Esophagus squamous epithelium (tissue), 4 donors: Measurements from ENCODE around the gene GTPBP8.

ENCODE experiments used
- POLR2A ChIP-seq, 4 donors: fragments of 450-650 bp; IDR thresholded peaks; one replicate each; pipeline ENCODE4 v1.6.1; 2017; ENCODE audit warnings: antibody characterized with exemption in 4 of 4, mild to moderate bottlenecking in 4 of 4, moderate library complexity in 3 of 4
- TF ChIP-seq, protein P1 (sequence below), 6 experiments: fragments of 450-650 bp in 4 of 6; fragments of 200-600 bp in 2 of 6; sonication (generic) in 2 of 6; IDR thresholded peaks; one replicate each; pipeline ENCODE4 v1.5.1; 2016 to 2019; ENCODE audit warnings: antibody characterized with exemption in 6 of 6, mild to moderate bottlenecking in 4 of 6, moderate library complexity in 4 of 6

DNA sequence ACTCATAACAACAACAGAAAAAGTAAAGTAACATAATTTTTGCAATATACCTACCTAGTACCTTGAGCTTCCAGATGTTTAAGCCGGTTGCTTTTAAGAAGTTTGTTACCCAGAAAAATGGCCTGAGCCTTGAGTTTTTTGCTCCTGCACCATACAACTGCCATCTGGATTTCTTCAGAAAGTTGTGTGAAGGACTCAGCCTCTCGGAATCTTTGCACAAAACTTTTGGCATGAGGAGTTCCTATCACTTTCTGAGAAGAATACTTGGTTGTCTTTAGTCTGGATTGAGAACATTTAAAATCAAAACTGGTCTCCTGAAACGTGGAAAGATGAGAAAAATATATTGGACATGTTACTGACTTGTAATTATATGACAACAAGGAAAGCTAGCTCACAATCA, 17.3 kb downstream of the GTPBP8 start:
- TF ChIP-seq, protein P1, sequence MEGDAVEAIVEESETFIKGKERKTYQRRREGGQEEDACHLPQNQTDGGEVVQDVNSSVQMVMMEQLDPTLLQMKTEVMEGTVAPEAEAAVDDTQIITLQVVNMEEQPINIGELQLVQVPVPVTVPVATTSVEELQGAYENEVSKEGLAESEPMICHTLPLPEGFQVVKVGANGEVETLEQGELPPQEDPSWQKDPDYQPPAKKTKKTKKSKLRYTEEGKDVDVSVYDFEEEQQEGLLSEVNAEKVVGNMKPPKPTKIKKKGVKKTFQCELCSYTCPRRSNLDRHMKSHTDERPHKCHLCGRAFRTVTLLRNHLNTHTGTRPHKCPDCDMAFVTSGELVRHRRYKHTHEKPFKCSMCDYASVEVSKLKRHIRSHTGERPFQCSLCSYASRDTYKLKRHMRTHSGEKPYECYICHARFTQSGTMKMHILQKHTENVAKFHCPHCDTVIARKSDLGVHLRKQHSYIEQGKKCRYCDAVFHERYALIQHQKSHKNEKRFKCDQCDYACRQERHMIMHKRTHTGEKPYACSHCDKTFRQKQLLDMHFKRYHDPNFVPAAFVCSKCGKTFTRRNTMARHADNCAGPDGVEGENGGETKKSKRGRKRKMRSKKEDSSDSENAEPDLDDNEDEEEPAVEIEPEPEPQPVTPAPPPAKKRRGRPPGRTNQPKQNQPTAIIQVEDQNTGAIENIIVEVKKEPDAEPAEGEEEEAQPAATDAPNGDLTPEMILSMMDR (IDR thresholded peaks at IDR 0.05): no peak
- no peak for TF ChIP-seq POLR2A (IDR thresholded peaks at IDR 0.05)
